NCI-H1092 treated with DMSO at 0.1 percent for 48 hours (cell line): ENCODE results near the gene OR5AL1.
"Not testable (repeated sequence)": the region's sequence is repeated elsewhere in the genome, so short reads cannot be mapped to it uniquely, and the experiment has no call there.

ENCODE experiments used
- DNase-seq: peaks from one replicate; lab custom pipeline; 2025; lab: John Stamatoyannopoulos, UW

Gene OR5AL1

GRCh38 chr11:56412396-56412795 is at the start of gene OR5AL1:
TSS of gene OR5AL1 (plus strand) at chr11:56412696.
- no peak for DNase-seq

DNA sequence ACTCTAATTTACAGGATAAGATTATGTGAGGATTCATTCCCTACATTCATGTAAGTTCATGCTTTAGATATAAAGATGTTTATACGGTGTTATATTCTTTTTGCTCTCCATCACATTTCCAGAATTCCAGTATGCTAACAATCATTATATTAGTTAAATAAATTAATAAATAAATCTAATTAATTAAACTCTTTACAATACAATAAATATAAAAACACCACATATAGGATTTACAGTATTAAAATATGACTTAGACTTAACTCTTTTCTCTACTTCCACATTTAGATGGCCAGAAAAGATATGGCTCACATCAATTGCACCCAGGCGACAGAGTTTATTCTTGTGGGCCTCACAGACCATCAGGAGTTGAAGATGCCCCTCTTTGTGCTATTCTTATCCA is 37.2 kb upstream of the OR5AL1 start, which contains the start of gene OR8U1:
Gene OR8U1, plus strand, starts transcription at position 301 of the 400 bp plus-strand sequence. Its CDS starts 0 bp downstream, at position 301.
- no peak for DNase-seq

DNA sequence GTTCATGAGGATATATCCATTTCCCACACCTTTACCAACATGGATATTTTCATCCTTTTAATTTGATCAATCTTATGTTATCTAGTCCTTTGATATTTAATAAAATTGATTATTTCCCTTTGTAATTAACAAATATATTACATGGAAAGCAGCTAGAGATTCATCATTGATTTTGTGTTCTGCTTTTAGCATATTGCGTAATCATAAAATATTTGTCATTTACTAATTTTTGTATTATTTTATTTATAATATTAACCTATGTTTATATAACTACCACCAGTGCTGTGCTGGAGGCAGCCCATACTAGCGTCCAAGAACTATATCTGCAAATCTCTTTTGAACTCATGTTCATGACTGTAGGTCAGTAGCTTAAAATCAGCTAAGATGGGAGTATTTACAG is 32.4 kb upstream of the OR5AL1 start:
- no peak for DNase-seq

DNA sequence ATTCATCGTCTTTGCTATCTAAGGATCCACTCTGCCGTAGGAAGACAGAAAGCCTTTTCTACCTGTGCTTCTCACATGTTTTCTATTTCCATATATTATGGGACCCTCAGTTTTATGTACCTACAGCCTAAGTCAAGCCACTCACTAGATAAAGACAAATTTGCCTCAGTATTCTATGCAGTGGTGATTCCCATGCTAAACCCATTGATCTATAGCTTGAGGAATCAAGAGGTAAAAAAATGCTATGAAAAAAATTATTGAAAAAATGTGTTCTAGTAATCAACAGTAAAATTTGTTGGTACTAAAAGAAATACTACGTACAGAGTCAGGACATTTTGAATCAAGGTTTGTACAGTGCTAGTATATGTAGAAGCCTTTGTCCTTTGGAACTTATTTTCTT is 18.1 kb upstream of the OR5AL1 start:
- DNase-seq, result no peak

GRCh38 chr11:56396047-56396446 is 16.4 kb upstream of the OR5AL1 start:
- no peak for DNase-seq

DNA sequence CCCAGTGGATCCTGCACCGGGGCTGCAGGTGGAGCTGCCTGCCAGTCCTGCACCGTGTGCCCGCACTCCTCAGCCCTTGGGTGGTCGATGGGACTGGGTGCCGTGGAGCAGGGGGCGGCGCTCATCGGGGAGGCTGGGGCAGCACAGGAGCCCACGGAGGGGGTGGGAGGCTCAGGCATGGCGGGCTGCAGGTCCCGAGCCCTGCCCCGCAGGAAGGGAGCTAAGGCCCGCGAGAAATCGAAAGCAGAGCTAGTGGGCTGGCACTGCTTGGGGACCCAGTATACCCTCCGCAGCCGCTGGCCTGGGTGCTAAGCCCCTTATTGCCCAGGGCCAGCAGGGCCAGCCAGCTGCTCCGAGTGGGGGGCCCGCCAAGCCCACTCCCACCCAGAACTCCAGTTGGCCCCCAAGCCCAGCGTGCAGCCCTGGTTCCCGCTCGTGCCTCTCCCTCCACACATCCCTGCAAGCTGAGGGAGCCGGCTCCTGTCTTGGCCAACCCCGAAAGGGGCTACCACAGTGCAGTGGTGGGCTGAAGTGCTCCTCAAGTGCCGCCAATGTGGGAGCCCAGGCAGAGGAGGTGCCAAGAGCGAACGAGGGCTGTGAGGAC is 10.5 kb upstream of the OR5AL1 start:
- DNase-seq, result not testable (repeated sequence)

- DNase-seq, result no peak
Measured at GRCh38 chr11:56404393-56404792, 8.1 kb upstream of the OR5AL1 start.

DNA sequence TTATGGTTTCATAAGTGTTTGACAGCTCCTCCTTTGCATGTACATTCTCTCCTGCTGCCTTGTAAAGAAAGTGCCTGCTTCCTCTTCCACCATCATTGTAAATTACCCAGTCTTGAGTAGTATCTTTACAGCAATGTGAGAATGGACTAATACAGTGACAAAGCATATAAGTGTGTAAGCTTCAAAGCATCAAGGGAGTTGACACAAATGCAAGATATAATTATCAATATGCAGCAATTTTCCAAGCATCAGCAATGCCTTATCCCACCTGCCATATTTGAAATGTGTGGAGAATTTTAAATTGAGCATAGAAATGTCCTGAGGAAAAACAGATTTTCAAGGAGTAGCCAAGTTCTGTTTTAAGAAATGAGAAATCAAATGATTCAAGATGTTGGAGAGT is 1.7 kb upstream of the OR5AL1 start:
- DNase-seq, result no peak

DNA sequence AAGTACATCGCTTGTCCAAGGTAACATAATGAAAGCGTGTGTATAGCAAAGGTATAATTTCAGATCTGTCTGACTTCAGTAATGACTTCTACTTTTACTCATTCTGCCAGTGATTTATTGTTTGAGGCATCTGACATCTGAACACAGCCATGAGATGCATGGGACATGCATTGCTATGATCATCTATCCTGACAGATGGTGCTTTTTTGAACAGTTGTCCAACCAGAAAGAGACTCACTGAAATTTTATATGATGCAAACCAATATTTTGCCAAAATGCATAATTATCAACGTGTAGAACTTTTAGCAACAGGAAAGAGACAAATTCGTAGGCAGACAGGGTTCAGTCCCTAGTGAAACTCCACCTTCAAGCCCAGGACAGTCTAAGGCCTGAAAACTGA is 41.0 kb downstream of the OR5AL1 start:
- no peak for DNase-seq

- DNase-seq, result no peak
Measured at GRCh38 chr11:56457076-56457475, 44.6 kb downstream of the OR5AL1 start.
